PC-9 (cell line): ENCODE results near the gene SRSF2. TPM values are rescaled to one million over a fixed set of nuclear protein-coding genes. Genes with fewer than 3 reads are reported as not detected.
A peak's percentile ranks its signal among the peaks of the same experiment; 100 is the strongest.

Source experiments
- BruUV-seq: library from RNA; stranded (reverse); fragments of 400-500 nt; replicated peaks from 2 replicates; lab custom pipeline; 2021; lab: Mats Ljungman, UMichigan
- CTCF ChIA-PET: fragments of 300-600 bp; sonication (Branson Sonifier 250); formaldehyde crosslinking; loops from one replicate; lab custom pipeline; 2022; ENCODE audit warnings: antibody characterized with exemption; lab: Charles Lee
- POLR2A ChIA-PET: fragments of 300-600 bp; sonication (Branson Sonifier 250); formaldehyde crosslinking; loops from one replicate; lab custom pipeline; 2022; ENCODE audit warnings: antibody characterized with exemption; ENCODE audit not compliant: unreplicated experiment; lab: Charles Lee
- DNase-seq, 2 experiments: peaks; one replicate each; pipeline versions ENCODE4 v3.0.0 to v3.0.0-alpha.2; 2015 to 2022; ENCODE audit warnings: mixed read lengths in 1 of 2
- H2AFZ ChIP-seq: fragments of 200-600 bp; sonication (generic); 2 replicates; pipeline ENCODE4 v1.8.1; 2017; ENCODE audit warnings: antibody characterized with exemption
- H3F3A ChIP-seq: fragments of 200-600 bp; sonication (generic); 2 replicates; pipeline ENCODE4 v1.8.1; 2017; ENCODE audit warnings: antibody characterized with exemption, mild to moderate bottlenecking, low read depth; ENCODE audit not compliant: insufficient read depth
- H3K27ac ChIP-seq: fragments of 200-600 bp; sonication (generic); 2 replicates; pipeline ENCODE4 v1.6.1; 2016; ENCODE audit warnings: mixed run types
- H3K27me3 ChIP-seq: fragments of 200-600 bp; sonication (generic); 2 replicates; pipeline ENCODE4 v1.6.1; 2016; ENCODE audit warnings: low read depth, mixed run types; ENCODE audit not compliant: insufficient read depth
- H3K36me3 ChIP-seq: fragments of 200-600 bp; sonication (generic); 2 replicates; pipeline ENCODE4 v1.6.1; 2016; ENCODE audit warnings: low read depth, mixed run types
- H3K4me1 ChIP-seq: fragments of 200-600 bp; sonication (generic); replicated peaks from 2 replicates; pipeline ENCODE4 v1.6.1; 2016; ENCODE audit warnings: mixed run types; ENCODE audit not compliant: insufficient read depth
- H3K4me2 ChIP-seq: fragments of 200-600 bp; sonication (generic); 2 replicates; pipeline ENCODE4 v1.6.1; 2017; ENCODE audit warnings: mixed run types
- H3K4me3 ChIP-seq: fragments of 200-600 bp; sonication (generic); 2 replicates; pipeline ENCODE4 v1.6.1; 2016; ENCODE audit warnings: mixed run types
- H3K79me2 ChIP-seq: fragments of 200-600 bp; sonication (generic); 2 replicates; pipeline ENCODE4 v1.6.1; 2017; ENCODE audit warnings: low read depth, mixed run types
- H3K9me2 ChIP-seq: fragments of 200-600 bp; sonication (generic); 2 replicates; pipeline ENCODE4 v1.8.1; 2017; ENCODE audit warnings: mild to moderate bottlenecking; ENCODE audit not compliant: insufficient read depth
- H3K9me3 ChIP-seq: fragments of 200-600 bp; sonication (generic); 2 replicates; pipeline ENCODE4 v1.8.1; 2016; ENCODE audit warnings: low read depth; ENCODE audit not compliant: insufficient read depth
- H4K20me1 ChIP-seq: fragments of 200-600 bp; sonication (generic); 2 replicates; pipeline ENCODE4 v1.8.1; 2017; ENCODE audit not compliant: insufficient read depth
- EZH2 ChIP-seq: fragments of 200-600 bp; sonication (generic); IDR thresholded peaks from 2 replicates; pipeline ENCODE4 v1.8.0; 2017; ENCODE audit warnings: antibody characterized with exemption, low read depth
- intact Hi-C: fragments of 100-400 bp; cut with micrococcal nuclease; formaldehyde crosslinking; loops from one replicate; pipeline ENCODE4 v1.10.0; 2022; ENCODE audit not compliant: unreplicated experiment
- total RNA-seq: library from RNA; stranded (reverse); gene quantifications from 2 replicates; pipeline ENCODE4 v1.2.3, GENCODE V29; 2021
- TF ChIP-seq, protein P1 (sequence below): fragments of 200-600 bp; sonication (generic); conservative IDR thresholded peaks from 2 replicates; pipeline ENCODE4 v1.6.1; 2017; ENCODE audit warnings: mixed run types, antibody characterized with exemption, mild to moderate bottlenecking, moderate library complexity

The SRSF2 gene
- total RNA-seq, 1 experiment from 2014 or later, result 186 TPM

- Histone ChIP-seq H3K4me2 (peak overlapping the region; percentile 89), H3K9me3 (no peaks in the 10 kb centered on the region), H4K20me1 (peaks cover 28% of the 10 kb centered on the region), H2AFZ (peak overlapping the region; percentile 79), H3K9me2 (no peaks in the 10 kb centered on the region), H3K4me3 (peak overlapping the region; percentile 85), H3K4me1 (peaks cover 24% of the 10 kb centered on the region), H3F3A (peaks cover 31% of the 10 kb centered on the region), H3K27me3 (no peaks in the 10 kb centered on the region), H3K36me3 (peaks cover 36% of the 10 kb centered on the region), H3K27ac (no peak overlapping the region), H3K79me2 (peaks cover 59% of the 10 kb centered on the region)
- no TSS peak for BruUV-seq
- DNase-seq, result no peak
- intact Hi-C loops, result loop anchor here (5.0 to 10.0 kb wide), 2 partner anchors 134 to 1576 kb away; no protein-coding TSS in a partner anchor
- ChIA-PET CTCF (no interaction called here), POLR2A (no interaction called here)
- no peak for TF ChIP-seq EZH2
- TF ChIP-seq, protein P1, sequence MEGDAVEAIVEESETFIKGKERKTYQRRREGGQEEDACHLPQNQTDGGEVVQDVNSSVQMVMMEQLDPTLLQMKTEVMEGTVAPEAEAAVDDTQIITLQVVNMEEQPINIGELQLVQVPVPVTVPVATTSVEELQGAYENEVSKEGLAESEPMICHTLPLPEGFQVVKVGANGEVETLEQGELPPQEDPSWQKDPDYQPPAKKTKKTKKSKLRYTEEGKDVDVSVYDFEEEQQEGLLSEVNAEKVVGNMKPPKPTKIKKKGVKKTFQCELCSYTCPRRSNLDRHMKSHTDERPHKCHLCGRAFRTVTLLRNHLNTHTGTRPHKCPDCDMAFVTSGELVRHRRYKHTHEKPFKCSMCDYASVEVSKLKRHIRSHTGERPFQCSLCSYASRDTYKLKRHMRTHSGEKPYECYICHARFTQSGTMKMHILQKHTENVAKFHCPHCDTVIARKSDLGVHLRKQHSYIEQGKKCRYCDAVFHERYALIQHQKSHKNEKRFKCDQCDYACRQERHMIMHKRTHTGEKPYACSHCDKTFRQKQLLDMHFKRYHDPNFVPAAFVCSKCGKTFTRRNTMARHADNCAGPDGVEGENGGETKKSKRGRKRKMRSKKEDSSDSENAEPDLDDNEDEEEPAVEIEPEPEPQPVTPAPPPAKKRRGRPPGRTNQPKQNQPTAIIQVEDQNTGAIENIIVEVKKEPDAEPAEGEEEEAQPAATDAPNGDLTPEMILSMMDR, result no peak
These were observed 1.3 kb upstream of the SRSF2 start for GRCh38 chr17:76738468-76738850.

DNA sequence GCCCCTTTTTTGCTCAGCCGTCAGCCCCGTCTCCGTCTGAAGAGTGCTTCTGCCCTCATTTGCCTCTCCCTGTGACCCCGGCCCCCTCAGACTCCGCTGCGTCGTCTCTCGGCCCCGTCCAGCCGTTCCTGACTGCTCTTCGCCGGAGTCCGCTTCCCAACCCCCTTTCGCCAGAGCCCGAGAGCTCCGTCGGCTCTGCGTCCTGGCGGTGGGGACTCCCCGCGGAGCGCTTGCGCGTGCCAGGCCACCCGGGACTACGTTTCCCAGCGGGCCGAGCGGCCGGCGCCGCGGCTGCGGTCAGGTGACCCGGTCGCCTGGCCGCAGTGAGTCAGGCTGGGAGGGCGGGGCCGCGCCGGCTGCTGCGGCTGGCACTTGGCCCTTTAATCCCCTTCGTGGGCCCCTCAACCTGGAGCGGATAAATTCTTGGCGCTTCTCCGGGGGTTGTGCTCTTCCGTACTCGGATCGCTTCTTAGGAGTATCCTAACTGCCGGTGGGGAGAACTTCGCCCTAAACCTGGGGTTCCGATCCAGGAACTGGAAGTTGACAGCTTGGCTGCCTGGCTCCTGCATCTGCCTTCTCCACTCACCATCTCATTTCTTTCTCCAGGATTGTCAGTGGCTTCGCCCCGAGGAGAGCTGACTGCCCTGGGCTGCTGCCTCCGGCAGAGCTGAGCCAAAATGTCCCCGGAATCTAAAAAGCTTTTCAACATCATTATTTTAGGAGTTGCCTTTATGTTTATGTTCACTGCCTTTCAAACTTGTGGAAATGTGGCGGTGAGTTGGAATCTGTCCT, 741 bp upstream of the SRSF2 start, which contains the start of gene MFSD11:
TSS of gene MFSD11 (plus strand) at position 444 of the 792 bp plus-strand sequence. CDS start at position 678, 234 bp downstream.
- no peak for TF ChIP-seq EZH2
- TF ChIP-seq, protein P1, result no peak
- CTCF ChIA-PET, result interaction anchor here (0.7 kb wide), 1 partner anchor 67 kb away, joined by 3 read pairs; no protein-coding TSS in a partner anchor
- H4K20me1 ChIP-seq, result peaks cover 32% of the 10 kb centered on the region
- H3K4me1 ChIP-seq, result peaks cover 28% of the 10 kb centered on the region
- H2AFZ ChIP-seq, result peak within 1 kb of the TSS; percentile 79
- intact Hi-C loops, result loop anchor here (5.0 to 10.0 kb wide), 2 partner anchors 134 to 1577 kb away; no protein-coding TSS in a partner anchor
- H3F3A ChIP-seq, result peaks cover 37% of the 10 kb centered on the region
- no peaks in the 10 kb centered on the region for H3K9me2 ChIP-seq
- POLR2A ChIA-PET, result interaction anchor here (0.5 to 0.6 kb wide), 3 partner anchors 42 to 517 kb away, joined by 3 to 4 read pairs (median 4); no protein-coding TSS in a partner anchor
- peaks cover 65% of the 10 kb centered on the region for H3K79me2 ChIP-seq
- peak within 1 kb of the TSS; percentile 90 for H3K27ac ChIP-seq
- peaks cover 41% of the 10 kb centered on the region for H3K36me3 ChIP-seq
- peak; percentile 75 to 93 for DNase-seq
- peak within 1 kb of the TSS; percentile 92 for H3K4me3 ChIP-seq
- H3K9me3 ChIP-seq, result no peaks in the 10 kb centered on the region
- no peaks in the 10 kb centered on the region for H3K27me3 ChIP-seq
- H3K4me2 ChIP-seq, result peak within 1 kb of the TSS; percentile 95
- TSS peak; percentile 52 for BruUV-seq

- H3K9me2 ChIP-seq, result no peaks in the 10 kb centered on the region
- H3K4me3 ChIP-seq, result peak overlapping the region; percentile 92
- H4K20me1 ChIP-seq, result peaks cover 38% of the 10 kb centered on the region
- H2AFZ ChIP-seq, result no peak overlapping the region
- H3F3A ChIP-seq, result peaks cover 51% of the 10 kb centered on the region
- H3K4me1 ChIP-seq, result peaks cover 28% of the 10 kb centered on the region
- DNase-seq, result peak; percentile 37 to 56
- intact Hi-C loops, result loop anchor here (5.0 to 10.0 kb wide), 2 partner anchors 136 to 1578 kb away; no protein-coding TSS in a partner anchor
- POLR2A ChIA-PET, result interaction anchor here (0.5 kb wide), 1 partner anchor 41 kb away, joined by 3 read pairs; no protein-coding TSS in a partner anchor
- peaks cover 41% of the 10 kb centered on the region for H3K36me3 ChIP-seq
- peak overlapping the region; percentile 90 for H3K27ac ChIP-seq
- no peak for TF ChIP-seq EZH2
- TF ChIP-seq, protein P1, result no peak
- H3K9me3 ChIP-seq, result no peaks in the 10 kb centered on the region
- peak overlapping the region; percentile 95 for H3K4me2 ChIP-seq
- CTCF ChIA-PET, result interaction anchor here (0.5 kb wide), 1 partner anchor 1212 kb away, joined by 3 read pairs; no protein-coding TSS in a partner anchor
- BruUV-seq, result no TSS peak
- H3K27me3 ChIP-seq, result no peaks in the 10 kb centered on the region
- H3K79me2 ChIP-seq, result peaks cover 79% of the 10 kb centered on the region
These were observed 616 bp downstream of the SRSF2 start for GRCh38 chr17:76736349-76737081.
